Coronary artery (tissue), 2 donors: ENCODE results near the gene HMCN1.
"Not testable (repeated sequence)": the region's sequence is repeated elsewhere in the genome, so short reads cannot be mapped to it uniquely, and the experiment has no call there.

Source experiments
- DNase-seq: peaks from one replicate; pipeline ENCODE4 v3.0.0-alpha.2; 2017; ENCODE audit warnings: low spot score
- H3K27ac ChIP-seq, 2 donors: fragments of 200-600 bp; sonication (generic); one replicate each; pipeline ENCODE4 v1.5.1; 2016 to 2019
- H3K4me3 ChIP-seq: fragments of 200-600 bp; sonication (generic); 2 replicates; pipeline ENCODE4 v1.5.1; 2016; ENCODE audit warnings: mild to moderate bottlenecking, moderate library complexity
- TF ChIP-seq, protein P1 (sequence below): fragments of 200-600 bp; sonication (generic); IDR thresholded peaks from one replicate; pipeline ENCODE4 v1.5.1; 2019; ENCODE audit warnings: antibody characterized with exemption

The HMCN1 gene

DNA sequence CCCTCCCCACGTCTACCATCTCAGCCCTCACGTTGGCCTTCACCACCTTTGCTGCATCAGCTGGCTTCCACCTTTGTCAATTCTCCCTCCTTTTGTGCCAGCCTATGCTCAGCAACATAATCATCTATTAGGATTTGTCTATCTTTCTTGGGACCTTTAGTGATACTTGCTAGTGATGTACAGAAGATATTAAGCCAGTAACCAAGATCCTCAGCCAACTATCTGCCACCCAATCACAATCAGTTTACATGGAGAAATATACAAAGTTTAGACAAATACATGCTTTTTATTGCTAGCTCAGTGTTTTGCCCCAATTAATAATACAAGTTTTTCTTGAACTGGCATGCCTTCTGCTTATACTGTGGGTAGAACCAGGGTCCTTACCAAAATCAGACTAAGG, 468.6 kb downstream of the HMCN1 start:
- peak overlapping the region in 1 of 2 donors; percentile 43 for H3K27ac ChIP-seq

DNA sequence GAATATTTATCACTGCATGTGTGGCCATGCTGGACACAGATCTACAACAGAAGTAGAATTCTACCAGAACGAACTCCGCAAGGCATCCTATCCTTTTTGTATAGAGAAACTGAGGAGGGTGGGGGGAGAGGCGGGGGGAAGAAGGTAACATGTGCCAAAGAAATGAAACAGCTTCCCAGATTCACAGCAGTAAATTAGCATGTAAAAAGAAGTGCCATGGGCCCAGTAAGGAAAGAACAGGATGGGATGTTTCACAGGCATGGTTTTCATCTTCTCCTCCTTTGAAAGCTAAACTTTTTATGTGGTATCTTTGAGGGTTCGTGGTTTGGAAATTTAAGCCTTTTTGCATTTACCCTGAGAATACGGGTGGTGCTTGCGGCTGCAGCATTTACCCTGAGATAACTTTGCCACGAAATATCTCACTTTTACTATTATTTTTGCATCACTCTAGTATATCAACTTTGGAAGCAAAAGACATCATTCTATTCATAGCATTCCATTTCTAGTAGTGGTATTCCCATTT, 471.9 kb downstream of the HMCN1 start:
- TF ChIP-seq, protein P1, sequence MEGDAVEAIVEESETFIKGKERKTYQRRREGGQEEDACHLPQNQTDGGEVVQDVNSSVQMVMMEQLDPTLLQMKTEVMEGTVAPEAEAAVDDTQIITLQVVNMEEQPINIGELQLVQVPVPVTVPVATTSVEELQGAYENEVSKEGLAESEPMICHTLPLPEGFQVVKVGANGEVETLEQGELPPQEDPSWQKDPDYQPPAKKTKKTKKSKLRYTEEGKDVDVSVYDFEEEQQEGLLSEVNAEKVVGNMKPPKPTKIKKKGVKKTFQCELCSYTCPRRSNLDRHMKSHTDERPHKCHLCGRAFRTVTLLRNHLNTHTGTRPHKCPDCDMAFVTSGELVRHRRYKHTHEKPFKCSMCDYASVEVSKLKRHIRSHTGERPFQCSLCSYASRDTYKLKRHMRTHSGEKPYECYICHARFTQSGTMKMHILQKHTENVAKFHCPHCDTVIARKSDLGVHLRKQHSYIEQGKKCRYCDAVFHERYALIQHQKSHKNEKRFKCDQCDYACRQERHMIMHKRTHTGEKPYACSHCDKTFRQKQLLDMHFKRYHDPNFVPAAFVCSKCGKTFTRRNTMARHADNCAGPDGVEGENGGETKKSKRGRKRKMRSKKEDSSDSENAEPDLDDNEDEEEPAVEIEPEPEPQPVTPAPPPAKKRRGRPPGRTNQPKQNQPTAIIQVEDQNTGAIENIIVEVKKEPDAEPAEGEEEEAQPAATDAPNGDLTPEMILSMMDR: no peak
- H3K4me3 ChIP-seq: no peak overlapping the region
- no peak overlapping the region for H3K27ac ChIP-seq
- DNase-seq: no peak

More for the DNA sequence above, 468.6 kb downstream of the HMCN1 start:
- DNase-seq: no peak
- TF ChIP-seq, protein P1: no peak
- H3K4me3 ChIP-seq: no peak overlapping the region

DNA sequence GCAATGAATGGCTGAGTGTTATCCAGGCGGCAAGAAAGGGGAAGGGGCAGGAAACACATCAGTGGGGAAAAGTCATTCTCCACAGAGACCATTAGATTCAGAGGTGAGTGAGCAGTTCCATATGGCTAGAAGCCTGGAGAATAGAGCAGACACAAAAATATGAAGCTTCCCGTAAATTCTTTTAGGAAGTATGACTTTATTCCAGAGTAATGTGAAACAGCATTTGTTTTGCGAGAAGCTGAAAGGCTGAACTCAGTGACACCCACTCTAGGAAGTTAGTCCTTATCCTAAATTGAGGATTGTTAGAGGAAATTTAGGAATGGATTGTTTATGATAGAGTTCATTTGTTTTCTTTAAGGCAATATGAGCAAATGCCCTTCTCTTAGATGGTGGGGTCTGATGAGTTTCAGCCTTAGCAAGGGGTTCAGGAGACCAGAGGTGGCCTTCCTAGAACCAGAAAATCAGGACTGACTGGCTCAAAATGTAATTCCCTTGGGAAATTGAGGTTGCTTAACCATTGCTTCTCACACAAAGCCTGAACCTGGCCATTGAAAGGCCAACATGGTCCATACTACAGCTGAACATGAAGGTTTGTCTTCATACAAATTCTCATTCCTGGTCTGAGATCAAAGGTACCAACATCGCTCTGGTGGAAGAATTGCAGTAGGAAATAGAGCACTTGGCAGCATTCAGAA, 473.3 kb downstream of the HMCN1 start:
- no peak overlapping the region for H3K4me3 ChIP-seq
- H3K27ac ChIP-seq: peak overlapping the region in 1 of 2 donors; percentile 47
- no peak for DNase-seq
- TF ChIP-seq, protein P1: no peak

DNA sequence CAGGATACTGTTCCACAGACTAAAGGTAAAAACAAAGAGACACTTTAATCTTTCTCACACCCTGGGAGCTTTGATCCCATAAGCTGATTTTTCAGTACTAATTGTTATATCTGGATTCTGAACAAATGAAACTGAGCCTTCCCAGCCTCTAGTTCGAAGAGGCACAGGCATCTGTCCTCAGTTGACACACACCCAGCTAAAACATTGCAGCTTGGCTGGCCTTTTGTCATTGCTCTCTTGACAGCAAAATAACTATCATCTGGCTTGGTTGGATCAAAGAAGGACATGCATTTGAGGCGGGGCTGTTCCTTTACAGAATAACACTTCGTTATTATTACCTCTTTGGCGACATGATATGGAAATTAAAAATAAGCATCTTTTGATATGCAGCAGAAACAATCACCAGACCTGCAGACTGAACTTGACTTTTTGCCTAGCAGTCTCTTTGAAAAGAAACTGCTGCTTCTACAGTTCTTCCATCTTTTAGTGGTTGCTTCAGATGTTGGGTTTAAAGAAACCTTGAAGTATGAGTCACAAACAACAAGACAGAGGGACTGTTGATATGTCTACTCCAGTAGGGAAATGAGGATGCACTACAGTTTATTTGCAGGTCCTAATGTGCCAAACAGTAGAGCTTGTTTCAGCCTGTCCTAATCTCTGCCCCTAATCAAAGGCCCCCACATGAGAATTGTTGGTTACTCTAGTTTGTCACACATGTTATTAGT, 474.4 kb downstream of the HMCN1 start:
- TF ChIP-seq, protein P1: no peak
- H3K27ac ChIP-seq: no peak overlapping the region
- no peak for DNase-seq
- H3K4me3 ChIP-seq: no peak overlapping the region

DNA sequence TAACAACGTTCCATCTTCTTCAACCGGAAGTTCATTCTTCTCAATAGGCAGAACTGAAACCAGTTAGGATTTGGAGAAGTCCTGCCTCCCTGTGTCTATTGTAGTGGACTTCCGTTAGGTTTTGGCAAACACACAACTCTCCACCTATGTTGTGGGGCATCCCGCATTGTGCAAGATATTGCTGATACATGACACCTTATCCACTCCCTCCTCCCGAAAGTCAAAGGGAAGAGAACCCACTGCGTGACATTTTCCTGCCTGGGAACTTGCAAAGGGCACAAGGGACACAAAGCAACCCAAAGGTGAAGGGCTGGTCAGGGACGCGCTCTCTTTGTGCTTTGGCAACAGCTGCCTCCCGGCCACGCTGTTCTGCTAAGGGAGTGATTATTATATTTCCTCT, 476.1 kb downstream of the HMCN1 start:
- TF ChIP-seq, protein P1: no peak
- DNase-seq: no peak

DNA sequence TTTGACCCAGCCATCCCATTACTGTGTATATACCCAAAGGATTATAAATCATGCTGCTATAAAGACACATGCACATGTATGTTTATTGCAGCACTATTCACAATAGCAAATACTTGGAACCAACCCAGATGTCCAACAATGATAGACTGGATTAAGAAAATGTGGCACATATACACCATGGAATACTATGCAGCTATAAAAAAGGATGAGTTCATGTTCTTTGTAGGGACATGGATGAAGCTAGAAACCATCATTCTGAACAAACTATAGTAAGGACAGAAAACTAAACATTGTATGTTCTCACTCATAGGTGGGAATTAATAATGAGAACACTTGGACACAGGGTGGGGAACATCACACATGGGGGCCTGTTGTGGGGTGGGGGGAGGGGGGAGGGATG, 477.4 kb downstream of the HMCN1 start:
- not testable (repeated sequence) for H3K27ac ChIP-seq, DNase-seq, H3K4me3 ChIP-seq

More for the DNA sequence above, 476.1 kb downstream of the HMCN1 start:
- Histone ChIP-seq H3K4me3 (no peak overlapping the region), H3K27ac (no peak overlapping the region)

DNA sequence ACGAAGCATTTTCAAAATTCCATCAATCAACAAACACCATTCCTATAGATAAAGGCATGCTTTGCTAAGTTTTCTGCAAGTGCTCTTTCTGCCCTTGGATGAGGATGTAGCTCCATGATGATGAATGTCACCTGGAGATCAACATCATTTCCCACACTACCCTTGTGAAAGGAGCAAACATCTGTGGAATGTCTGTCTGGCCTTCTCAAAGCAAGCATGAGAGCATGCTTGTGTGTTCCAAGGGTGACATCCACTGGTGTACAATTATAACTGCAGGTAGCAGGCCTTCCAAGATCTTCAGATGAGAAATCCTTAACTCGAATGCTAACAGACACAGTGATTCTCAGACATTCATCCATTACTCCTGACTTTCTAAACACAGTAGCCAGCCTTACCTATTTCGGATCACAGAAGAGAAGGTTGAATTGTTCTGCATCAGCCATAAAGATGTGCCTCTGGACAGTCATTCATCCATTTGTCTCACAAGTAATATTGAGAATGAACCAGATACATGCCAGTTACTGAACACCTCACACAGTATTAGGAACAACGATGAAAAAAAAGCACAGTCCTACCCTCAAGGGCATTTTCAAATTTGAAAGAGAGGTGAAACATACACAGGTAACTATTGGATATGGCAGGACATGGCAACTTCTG, 478.5 kb downstream of the HMCN1 start:
- TF ChIP-seq, protein P1: peak; percentile 50
- DNase-seq: no peak
- no peak overlapping the region for H3K27ac ChIP-seq
- peak overlapping the region; percentile 1 for H3K4me3 ChIP-seq
